Muscle of leg (tissue), 11 donors: ENCODE measurements around the gene PRR18. TPM values are rescaled to one million over a fixed set of nuclear protein-coding genes. Genes with fewer than 3 reads are reported as not detected.

Source experiments
- DNase-seq: peaks from one replicate; pipeline ENCODE4 v3.0.0; 2013
- H3K27ac ChIP-seq: one replicate; pipeline ENCODE4 v1.5.1; 2013; ENCODE audit warnings: mild to moderate bottlenecking, low read length, control low read depth
- H3K27me3 ChIP-seq: one replicate; pipeline ENCODE4 v1.6.1; 2013; ENCODE audit warnings: low read length; ENCODE audit not compliant: control insufficient read depth, insufficient read depth
- H3K36me3 ChIP-seq: one replicate; pipeline ENCODE4 v1.6.1; 2013; ENCODE audit warnings: low read length; ENCODE audit not compliant: control insufficient read depth, insufficient read depth
- H3K4me1 ChIP-seq: one replicate; pipeline ENCODE4 v1.6.1; 2013; ENCODE audit warnings: low read length; ENCODE audit not compliant: control insufficient read depth, insufficient read depth
- H3K4me3 ChIP-seq: one replicate; pipeline ENCODE4 v1.5.1; 2013; ENCODE audit warnings: low read length, control low read depth
- H3K9me3 ChIP-seq: replicated peaks from 2 replicates; pipeline ENCODE4 v1.6.1; 2013; ENCODE audit warnings: low read depth, low read length; ENCODE audit not compliant: control insufficient read depth
- WGBS: methylation state at CpG from one replicate; pipeline ENCODE4 v1.1.5; 2013; ENCODE audit warnings: missing lambda C conversion rate; ENCODE audit not compliant: insufficient coverage; 5-methylcytosine and 5-hydroxymethylcytosine counted together
- polyA plus RNA-seq, 8 donors: library from polyadenylated mRNA; unstranded; fragments of 120-200 nt; gene quantifications; one replicate each; pipeline versions ENCODE4 v1.2.1 to v1.2.3, GENCODE V29; 2013; ENCODE audit warnings: inconsistent platforms in 1 of 8, low replicate concordance in 1 of 8; ENCODE audit not compliant: insufficient read length in 8 of 8, insufficient read depth in 1 of 8
- total RNA-seq: library from RNA; stranded (reverse); fragments of 120-200 nt; gene quantifications from one replicate; pipeline ENCODE4 v1.2.4, GENCODE V29; 2013

The PRR18 gene
- total and polyA plus RNA-seq, 9 donors, result 0.22 to 1.00 (median 0.69) TPM

GRCh38 chr6:166318227-166318626, 10.0 kb upstream of the PRR18 start:
- Histone ChIP-seq H3K4me1 (peaks cover 25% of the 10 kb centered on the region), H3K9me3 (no peaks in the 10 kb centered on the region), H3K27me3 (no peaks in the 10 kb centered on the region), H3K4me3 (no peak overlapping the region), H3K27ac (peak overlapping the region; percentile 90), H3K36me3 (peaks cover 12% of the 10 kb centered on the region)
- 75% methylated on average over 14 of the region's 14 CpGs for WGBS
- peak; percentile 70 for DNase-seq

- peak overlapping the region; percentile 90 for H3K27ac ChIP-seq
- no peak for DNase-seq
- H3K4me3 ChIP-seq, result no peak overlapping the region
- peaks cover 12% of the 10 kb centered on the region for H3K36me3 ChIP-seq
- H3K27me3 ChIP-seq, result no peaks in the 10 kb centered on the region
- H3K4me1 ChIP-seq, result peaks cover 25% of the 10 kb centered on the region
- 81% methylated on average over 19 of the region's 19 CpGs for WGBS
- H3K9me3 ChIP-seq, result no peaks in the 10 kb centered on the region
Measured at GRCh38 chr6:166317261-166318212, 9.3 kb upstream of the PRR18 start.

- no peaks in the 10 kb centered on the region for H3K9me3 ChIP-seq
- DNase-seq, result no peak
- H3K27me3 ChIP-seq, result peaks cover 4% of the 10 kb centered on the region
- H3K4me1 ChIP-seq, result peaks cover 25% of the 10 kb centered on the region
- no peak overlapping the region for H3K27ac ChIP-seq
- H3K4me3 ChIP-seq, result no peak overlapping the region
- H3K36me3 ChIP-seq, result no peaks in the 10 kb centered on the region
- WGBS, result 94% methylated on average over 10 of the region's 11 CpGs
Measured at GRCh38 chr6:166315436-166315835, 7.2 kb upstream of the PRR18 start.

GRCh38 chr6:166314454-166314853, 6.3 kb upstream of the PRR18 start:
- no peaks in the 10 kb centered on the region for H3K9me3 ChIP-seq
- WGBS, result 72% methylated on average over 6 of the region's 9 CpGs

GRCh38 chr6:166313255-166314070, 5.3 kb upstream of the PRR18 start:
- 78% methylated on average over 8 of the region's 18 CpGs for WGBS

More at GRCh38 chr6:166314454-166314853, 6.3 kb upstream of the PRR18 start:
- Histone ChIP-seq H3K27me3 (peaks cover 13% of the 10 kb centered on the region), H3K4me1 (peaks cover 25% of the 10 kb centered on the region), H3K4me3 (no peak overlapping the region), H3K27ac (no peak overlapping the region), H3K36me3 (no peaks in the 10 kb centered on the region)
- DNase-seq, result no peak

GRCh38 chr6:166312832-166313231, 4.6 kb upstream of the PRR18 start:
- H3K4me3 ChIP-seq, result no peak overlapping the region
- H3K27ac ChIP-seq, result no peak overlapping the region
- H3K4me1 ChIP-seq, result peaks cover 11% of the 10 kb centered on the region
- H3K9me3 ChIP-seq, result no peaks in the 10 kb centered on the region
- no CpG with 5 or more reads among the region's 1 CpG for WGBS
- no peak for DNase-seq
- no peaks in the 10 kb centered on the region for H3K36me3 ChIP-seq
- peaks cover 26% of the 10 kb centered on the region for H3K27me3 ChIP-seq

More at GRCh38 chr6:166313255-166314070, 5.3 kb upstream of the PRR18 start:
- no peak overlapping the region for H3K27ac ChIP-seq
- peaks cover 18% of the 10 kb centered on the region for H3K4me1 ChIP-seq
- H3K36me3 ChIP-seq, result no peaks in the 10 kb centered on the region
- no peak overlapping the region for H3K4me3 ChIP-seq
- no peaks in the 10 kb centered on the region for H3K9me3 ChIP-seq
- H3K27me3 ChIP-seq, result peaks cover 21% of the 10 kb centered on the region
- DNase-seq, result peak; percentile 27

GRCh38 chr6:166310634-166311033, 2.4 kb upstream of the PRR18 start:
- WGBS, result 83% methylated on average over 11 of the region's 12 CpGs
- DNase-seq, result no peak
- peaks cover 40% of the 10 kb centered on the region for H3K27me3 ChIP-seq
- H3K36me3 ChIP-seq, result no peaks in the 10 kb centered on the region
- no peaks in the 10 kb centered on the region for H3K9me3 ChIP-seq
- peaks cover 2% of the 10 kb centered on the region for H3K4me1 ChIP-seq
- H3K27ac ChIP-seq, result no peak overlapping the region
- no peak overlapping the region for H3K4me3 ChIP-seq

- Histone ChIP-seq H3K27ac (no peak overlapping the region), H3K4me1 (peaks cover 2% of the 10 kb centered on the region), H3K27me3 (peaks cover 43% of the 10 kb centered on the region), H3K9me3 (no peaks in the 10 kb centered on the region), H3K36me3 (no peaks in the 10 kb centered on the region), H3K4me3 (no peak overlapping the region)
- 100% methylated on average over 1 of the region's 9 CpGs for WGBS
- DNase-seq, result no peak
Measured at GRCh38 chr6:166309977-166310376, 1.8 kb upstream of the PRR18 start.

GRCh38 chr6:166308769-166309589, 787 bp upstream of the PRR18 start:
- Histone ChIP-seq H3K27me3 (peaks cover 46% of the 10 kb centered on the region), H3K36me3 (no peaks in the 10 kb centered on the region), H3K9me3 (no peaks in the 10 kb centered on the region), H3K4me3 (no peak overlapping the region), H3K4me1 (peaks cover 2% of the 10 kb centered on the region), H3K27ac (no peak overlapping the region)
- DNase-seq, result no peak
- WGBS, result 10% methylated on average over 2 of the region's 11 CpGs
